Mesendoderm (in vitro differentiated cells): ENCODE measurements around the gene LSM14A.

Experiments
- DNase-seq: peaks from one replicate; pipeline ENCODE4 v3.0.0; 2013
- H2AK5ac ChIP-seq: 2 replicates; pipeline ENCODE4 v1.6.1; 2013; ENCODE audit warnings: low read length, inconsistent platforms
- H2BK120ac ChIP-seq: 2 replicates; pipeline ENCODE4 v1.6.1; 2013; ENCODE audit warnings: low read depth, mild to moderate bottlenecking, low read length, moderate library complexity, mixed read lengths
- H2BK15ac ChIP-seq: replicated peaks from 2 replicates; pipeline ENCODE4 v1.6.1; 2013; ENCODE audit warnings: low read depth, mild to moderate bottlenecking, moderate library complexity
- H2BK5ac ChIP-seq: 2 replicates; pipeline ENCODE4 v1.6.1; 2013; ENCODE audit warnings: low read length, inconsistent platforms
- H3K18ac ChIP-seq: 2 replicates; pipeline ENCODE4 v1.6.1; 2013; ENCODE audit warnings: mild to moderate bottlenecking, low read length, mixed read lengths
- H3K23ac ChIP-seq: one replicate; pipeline ENCODE4 v1.6.1; 2013; ENCODE audit warnings: low read length
- H3K27ac ChIP-seq: 2 replicates; pipeline ENCODE4 v1.5.1; 2013; ENCODE audit warnings: low read depth, mild to moderate bottlenecking, inconsistent platforms, low read length, moderate library complexity
- H3K27me3 ChIP-seq: 2 replicates; pipeline ENCODE4 v1.6.1; 2013; ENCODE audit warnings: low read length, control low read depth, mild to moderate bottlenecking, inconsistent platforms; ENCODE audit not compliant: insufficient read depth, poor library complexity
- H3K36me3 ChIP-seq: 2 replicates; pipeline ENCODE4 v1.6.1; 2013; ENCODE audit warnings: low read length, inconsistent platforms; ENCODE audit not compliant: control insufficient read depth, insufficient read depth
- H3K4ac ChIP-seq: one replicate; pipeline ENCODE4 v1.6.1; 2013; ENCODE audit warnings: low read depth, mild to moderate bottlenecking, low read length, moderate library complexity
- H3K4me1 ChIP-seq: 2 replicates; pipeline ENCODE4 v1.6.1; 2013; ENCODE audit warnings: low read depth, low read length, inconsistent platforms; ENCODE audit not compliant: control insufficient read depth
- H3K4me2 ChIP-seq: 2 replicates; pipeline ENCODE4 v1.6.1; 2013; ENCODE audit warnings: low read length
- H3K4me3 ChIP-seq: 2 replicates; pipeline ENCODE4 v1.5.1; 2013; ENCODE audit warnings: mild to moderate bottlenecking, low read length
- H3K56ac ChIP-seq: one replicate; pipeline ENCODE4 v1.6.1; 2013; ENCODE audit warnings: low read length
- H3K79me1 ChIP-seq: 2 replicates; pipeline ENCODE4 v1.6.1; 2013; ENCODE audit warnings: low read length, inconsistent platforms
- H3K79me2 ChIP-seq: 2 replicates; pipeline ENCODE4 v1.6.1; 2013; ENCODE audit warnings: mild to moderate bottlenecking, low read length; ENCODE audit not compliant: control insufficient read depth, insufficient read depth
- H3K9ac ChIP-seq: 2 replicates; pipeline ENCODE4 v1.6.1; 2013; ENCODE audit warnings: low read length, inconsistent platforms
- H4K5ac ChIP-seq: one replicate; pipeline ENCODE4 v1.6.1; 2013; ENCODE audit warnings: low read length
- H4K8ac ChIP-seq: one replicate; pipeline ENCODE4 v1.6.1; 2013; ENCODE audit warnings: low read depth, mild to moderate bottlenecking, control low read depth, low read length, moderate library complexity
- WGBS: extraction: QIAGEN DNeasy Blood & Tissue Kit; methylation state at CpG from one replicate; pipeline ENCODE4 v1.1.7; 2013; ENCODE audit warnings: low lambda C conversion rate, missing lambda C conversion rate; ENCODE audit not compliant: insufficient coverage; ENCODE audit errors: extremely low coverage; 5-methylcytosine and 5-hydroxymethylcytosine counted together

Gene LSM14A

DNA sequence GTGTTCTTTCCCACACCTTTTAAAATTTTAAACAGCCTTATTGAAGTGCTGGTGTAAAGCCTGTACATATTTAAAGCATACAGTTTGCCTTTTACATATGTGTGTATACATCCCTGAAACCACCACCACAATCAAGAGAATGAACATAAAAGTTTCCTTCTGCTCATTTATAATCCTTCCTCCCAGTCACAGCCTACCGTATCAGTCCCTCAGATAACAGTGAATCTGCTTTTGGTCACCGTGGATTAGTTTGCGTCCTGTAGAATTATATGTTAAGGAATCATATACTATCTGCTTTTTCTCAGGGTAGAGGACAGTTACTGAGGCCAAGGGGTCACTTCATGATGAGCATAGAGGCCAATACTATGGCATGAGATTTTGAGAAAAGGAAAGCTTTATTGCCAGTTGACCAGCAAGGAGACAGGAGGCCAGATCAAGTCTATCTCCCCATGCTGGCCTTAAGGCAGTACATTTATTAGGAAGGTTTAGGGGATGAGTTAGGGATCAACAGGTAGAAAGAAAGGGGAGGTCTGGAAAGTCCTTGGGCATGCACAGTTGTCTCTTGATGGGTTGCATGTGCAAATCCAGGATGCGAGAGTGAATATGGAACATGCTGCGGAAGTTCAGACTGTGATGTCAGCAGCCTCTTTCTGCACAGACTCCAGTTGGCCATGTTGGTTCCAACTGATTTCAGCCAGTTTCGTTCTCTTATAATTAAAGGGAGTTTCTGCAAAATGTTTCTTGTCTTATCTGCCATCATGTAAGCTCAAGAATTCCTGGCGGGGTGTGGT lies 36.3 kb upstream of the LSM14A start:
- H3K4me3 ChIP-seq = no peak overlapping the region

DNA sequence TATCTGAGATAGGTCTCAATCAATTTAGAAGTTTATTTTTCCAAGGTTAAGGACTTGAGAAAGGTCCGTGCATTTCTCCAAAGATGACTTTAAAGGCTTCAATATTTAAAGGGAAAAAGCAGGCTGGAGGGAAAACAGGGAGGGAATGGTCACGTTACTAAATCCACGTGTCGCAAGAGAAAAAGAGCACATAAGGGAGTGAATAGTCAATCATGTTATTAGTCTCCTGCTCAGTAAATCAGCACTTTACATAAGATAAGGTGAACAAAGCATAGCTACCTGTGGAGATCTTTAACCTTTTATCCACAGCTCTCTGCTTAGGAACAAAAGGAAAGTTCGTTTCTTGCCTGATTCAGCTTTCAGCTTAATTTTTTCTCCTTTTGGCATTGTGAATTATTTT lies 31.3 kb upstream of the LSM14A start:
- no peak overlapping the region for H2AK5ac ChIP-seq
- H3K9ac ChIP-seq = no peak overlapping the region
- H3K36me3 ChIP-seq = no peaks in the 10 kb centered on the region
- H2BK120ac ChIP-seq = no peak overlapping the region
- no peak overlapping the region for H3K4me3 ChIP-seq
- no peak for DNase-seq
- H3K18ac ChIP-seq = no peak overlapping the region
- no peak overlapping the region for H3K27ac ChIP-seq
- H3K4me1 ChIP-seq = no peaks in the 10 kb centered on the region
- no CpG with 5 or more reads among the region's 5 CpGs for WGBS
- no peak overlapping the region for H3K23ac ChIP-seq
- no peak overlapping the region for H2BK15ac ChIP-seq
- no peaks in the 10 kb centered on the region for H3K27me3 ChIP-seq
- H4K5ac ChIP-seq = no peak overlapping the region
- no peak overlapping the region for H3K56ac ChIP-seq
- no peak overlapping the region for H2BK5ac ChIP-seq
- no peaks in the 10 kb centered on the region for H3K79me2 ChIP-seq
- no peak overlapping the region for H3K4me2 ChIP-seq
- no peak overlapping the region for H4K8ac ChIP-seq
- no peaks in the 10 kb centered on the region for H3K79me1 ChIP-seq
- H3K4ac ChIP-seq = no peak overlapping the region

More for the DNA sequence above, 36.3 kb upstream of the LSM14A start:
- Histone ChIP-seq H4K5ac (no peak overlapping the region), H2BK120ac (no peak overlapping the region), H3K9ac (no peak overlapping the region), H3K4me2 (no peak overlapping the region), H2BK15ac (no peak overlapping the region), H2BK5ac (no peak overlapping the region), H3K18ac (no peak overlapping the region), H3K27me3 (no peaks in the 10 kb centered on the region), H3K23ac (no peak overlapping the region), H2AK5ac (no peak overlapping the region), H3K56ac (no peak overlapping the region), H3K79me1 (no peaks in the 10 kb centered on the region), H3K36me3 (no peaks in the 10 kb centered on the region), H3K4me1 (no peaks in the 10 kb centered on the region), H4K8ac (no peak overlapping the region), H3K27ac (no peak overlapping the region), H3K79me2 (no peaks in the 10 kb centered on the region), H3K4ac (no peak overlapping the region)
- WGBS = no CpG with 5 or more reads among the region's 7 CpGs
- DNase-seq = no peak

DNA sequence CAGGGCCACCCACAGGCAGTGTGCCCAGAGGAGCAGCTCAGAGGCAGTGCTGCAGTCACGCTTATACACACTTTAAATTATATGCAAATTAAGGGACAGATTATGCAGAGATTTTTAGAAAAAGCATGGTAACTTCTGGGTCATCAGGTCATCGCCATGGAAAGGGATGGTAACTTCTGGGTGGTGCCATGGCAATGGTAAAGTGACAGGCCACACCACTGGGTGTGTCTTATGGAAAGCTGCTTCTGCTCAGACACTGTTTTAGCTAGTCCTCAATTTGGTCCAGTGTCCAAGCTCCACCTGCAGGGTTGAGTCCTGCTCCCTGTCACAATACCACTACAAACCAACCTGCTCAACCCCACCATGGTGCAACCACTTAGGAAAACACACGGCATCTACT lies 29.9 kb upstream of the LSM14A start:
- no CpG with 5 or more reads among the region's 3 CpGs for WGBS
- Histone ChIP-seq H2AK5ac (no peak overlapping the region), H3K79me1 (no peaks in the 10 kb centered on the region), H3K56ac (no peak overlapping the region), H4K5ac (no peak overlapping the region), H3K4me1 (no peaks in the 10 kb centered on the region), H3K4me3 (no peak overlapping the region), H3K23ac (no peak overlapping the region), H2BK120ac (no peak overlapping the region), H3K27ac (no peak overlapping the region), H2BK5ac (no peak overlapping the region), H3K18ac (no peak overlapping the region), H3K27me3 (no peaks in the 10 kb centered on the region), H2BK15ac (no peak overlapping the region), H3K79me2 (no peaks in the 10 kb centered on the region), H3K9ac (no peak overlapping the region), H3K4me2 (no peak overlapping the region), H3K36me3 (no peaks in the 10 kb centered on the region), H4K8ac (no peak overlapping the region), H3K4ac (no peak overlapping the region)
- DNase-seq = no peak

DNA sequence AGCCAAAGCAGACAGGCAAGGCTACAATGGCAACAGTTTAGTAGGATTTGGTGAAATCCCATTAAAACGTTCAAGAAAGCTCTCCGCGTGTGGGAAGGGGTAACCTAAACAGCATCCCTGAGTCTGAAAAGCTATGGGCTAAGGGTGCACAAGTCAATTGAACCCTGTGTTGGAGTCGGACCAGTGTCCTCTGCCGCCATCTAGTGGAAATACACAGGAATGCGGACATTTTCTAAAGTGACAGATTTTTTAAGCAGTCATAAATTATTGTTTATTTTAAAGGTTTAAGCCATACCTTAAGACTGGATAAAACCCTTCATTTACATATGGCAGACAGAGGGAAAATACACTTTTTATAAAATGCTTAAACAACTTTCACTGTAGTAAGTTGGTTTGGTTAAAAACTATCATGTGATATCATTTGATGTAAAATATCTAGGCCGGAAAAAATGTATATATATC lies 26.5 kb upstream of the LSM14A start:
- peak; percentile 63 for DNase-seq
- no CpG with 5 or more reads among the region's 7 CpGs for WGBS
- H3K23ac ChIP-seq = no peak overlapping the region

GRCh38 chr19:34148658-34149185 lies 23.6 kb upstream of the LSM14A start:
- WGBS = no CpG with 5 or more reads among the region's 9 CpGs
- no peak overlapping the region for H3K23ac ChIP-seq
- no peak overlapping the region for H2BK5ac ChIP-seq
- no peak overlapping the region for H2BK15ac ChIP-seq
- H3K79me2 ChIP-seq = no peaks in the 10 kb centered on the region
- no peak overlapping the region for H3K18ac ChIP-seq
- H4K8ac ChIP-seq = no peak overlapping the region
- H3K79me1 ChIP-seq = no peaks in the 10 kb centered on the region
- H3K4me3 ChIP-seq = no peak overlapping the region
- H3K4ac ChIP-seq = no peak overlapping the region
- H3K27me3 ChIP-seq = no peaks in the 10 kb centered on the region
- H2AK5ac ChIP-seq = no peak overlapping the region
- no peaks in the 10 kb centered on the region for H3K36me3 ChIP-seq
- H3K4me2 ChIP-seq = no peak overlapping the region
- no peak overlapping the region for H3K9ac ChIP-seq
- H4K5ac ChIP-seq = no peak overlapping the region
- H3K4me1 ChIP-seq = no peaks in the 10 kb centered on the region
- H2BK120ac ChIP-seq = no peak overlapping the region
- DNase-seq = no peak
- no peak overlapping the region for H3K27ac ChIP-seq
- no peak overlapping the region for H3K56ac ChIP-seq

More for the DNA sequence above, 26.5 kb upstream of the LSM14A start:
- H3K18ac ChIP-seq = no peak overlapping the region
- H3K56ac ChIP-seq = no peak overlapping the region
- no peak overlapping the region for H2BK5ac ChIP-seq
- H3K27me3 ChIP-seq = no peaks in the 10 kb centered on the region
- H3K36me3 ChIP-seq = no peaks in the 10 kb centered on the region
- H3K9ac ChIP-seq = no peak overlapping the region
- H3K4ac ChIP-seq = no peak overlapping the region
- no peak overlapping the region for H4K8ac ChIP-seq
- no peak overlapping the region for H2BK15ac ChIP-seq
- H3K79me2 ChIP-seq = no peaks in the 10 kb centered on the region
- H2AK5ac ChIP-seq = no peak overlapping the region
- H2BK120ac ChIP-seq = no peak overlapping the region
- H4K5ac ChIP-seq = no peak overlapping the region
- H3K4me3 ChIP-seq = no peak overlapping the region
- H3K4me1 ChIP-seq = no peaks in the 10 kb centered on the region
- H3K27ac ChIP-seq = no peak overlapping the region
- H3K79me1 ChIP-seq = no peaks in the 10 kb centered on the region
- no peak overlapping the region for H3K4me2 ChIP-seq
